Mesendoderm (in vitro differentiated cells): Measurements from ENCODE around the gene MEN1.

Experiments
- DNase-seq: peaks from one replicate; pipeline ENCODE4 v3.0.0; 2013
- H2AK5ac ChIP-seq: 2 replicates; pipeline ENCODE4 v1.6.1; 2013; ENCODE audit warnings: low read length, inconsistent platforms
- H2BK120ac ChIP-seq: 2 replicates; pipeline ENCODE4 v1.6.1; 2013; ENCODE audit warnings: low read depth, mild to moderate bottlenecking, low read length, moderate library complexity, mixed read lengths
- H2BK15ac ChIP-seq: replicated peaks from 2 replicates; pipeline ENCODE4 v1.6.1; 2013; ENCODE audit warnings: low read depth, mild to moderate bottlenecking, moderate library complexity
- H2BK5ac ChIP-seq: 2 replicates; pipeline ENCODE4 v1.6.1; 2013; ENCODE audit warnings: low read length, inconsistent platforms
- H3K18ac ChIP-seq: 2 replicates; pipeline ENCODE4 v1.6.1; 2013; ENCODE audit warnings: mild to moderate bottlenecking, low read length, mixed read lengths
- H3K23ac ChIP-seq: one replicate; pipeline ENCODE4 v1.6.1; 2013; ENCODE audit warnings: low read length
- H3K27ac ChIP-seq: 2 replicates; pipeline ENCODE4 v1.5.1; 2013; ENCODE audit warnings: low read depth, mild to moderate bottlenecking, inconsistent platforms, low read length, moderate library complexity
- H3K27me3 ChIP-seq: 2 replicates; pipeline ENCODE4 v1.6.1; 2013; ENCODE audit warnings: low read length, control low read depth, mild to moderate bottlenecking, inconsistent platforms; ENCODE audit not compliant: insufficient read depth, poor library complexity
- H3K36me3 ChIP-seq: 2 replicates; pipeline ENCODE4 v1.6.1; 2013; ENCODE audit warnings: low read length, inconsistent platforms; ENCODE audit not compliant: control insufficient read depth, insufficient read depth
- H3K4ac ChIP-seq: one replicate; pipeline ENCODE4 v1.6.1; 2013; ENCODE audit warnings: low read depth, mild to moderate bottlenecking, low read length, moderate library complexity
- H3K4me1 ChIP-seq: 2 replicates; pipeline ENCODE4 v1.6.1; 2013; ENCODE audit warnings: low read depth, low read length, inconsistent platforms; ENCODE audit not compliant: control insufficient read depth
- H3K4me2 ChIP-seq: 2 replicates; pipeline ENCODE4 v1.6.1; 2013; ENCODE audit warnings: low read length
- H3K4me3 ChIP-seq: 2 replicates; pipeline ENCODE4 v1.5.1; 2013; ENCODE audit warnings: mild to moderate bottlenecking, low read length
- H3K56ac ChIP-seq: one replicate; pipeline ENCODE4 v1.6.1; 2013; ENCODE audit warnings: low read length
- H3K79me1 ChIP-seq: 2 replicates; pipeline ENCODE4 v1.6.1; 2013; ENCODE audit warnings: low read length, inconsistent platforms
- H3K79me2 ChIP-seq: 2 replicates; pipeline ENCODE4 v1.6.1; 2013; ENCODE audit warnings: mild to moderate bottlenecking, low read length; ENCODE audit not compliant: control insufficient read depth, insufficient read depth
- H3K9ac ChIP-seq: 2 replicates; pipeline ENCODE4 v1.6.1; 2013; ENCODE audit warnings: low read length, inconsistent platforms
- H4K5ac ChIP-seq: one replicate; pipeline ENCODE4 v1.6.1; 2013; ENCODE audit warnings: low read length
- H4K8ac ChIP-seq: one replicate; pipeline ENCODE4 v1.6.1; 2013; ENCODE audit warnings: low read depth, mild to moderate bottlenecking, control low read depth, low read length, moderate library complexity
- WGBS: extraction: QIAGEN DNeasy Blood & Tissue Kit; methylation state at CpG from one replicate; pipeline ENCODE4 v1.1.7; 2013; ENCODE audit warnings: low lambda C conversion rate, missing lambda C conversion rate; ENCODE audit not compliant: insufficient coverage; ENCODE audit errors: extremely low coverage; 5-methylcytosine and 5-hydroxymethylcytosine counted together

MEN1 gene

DNA sequence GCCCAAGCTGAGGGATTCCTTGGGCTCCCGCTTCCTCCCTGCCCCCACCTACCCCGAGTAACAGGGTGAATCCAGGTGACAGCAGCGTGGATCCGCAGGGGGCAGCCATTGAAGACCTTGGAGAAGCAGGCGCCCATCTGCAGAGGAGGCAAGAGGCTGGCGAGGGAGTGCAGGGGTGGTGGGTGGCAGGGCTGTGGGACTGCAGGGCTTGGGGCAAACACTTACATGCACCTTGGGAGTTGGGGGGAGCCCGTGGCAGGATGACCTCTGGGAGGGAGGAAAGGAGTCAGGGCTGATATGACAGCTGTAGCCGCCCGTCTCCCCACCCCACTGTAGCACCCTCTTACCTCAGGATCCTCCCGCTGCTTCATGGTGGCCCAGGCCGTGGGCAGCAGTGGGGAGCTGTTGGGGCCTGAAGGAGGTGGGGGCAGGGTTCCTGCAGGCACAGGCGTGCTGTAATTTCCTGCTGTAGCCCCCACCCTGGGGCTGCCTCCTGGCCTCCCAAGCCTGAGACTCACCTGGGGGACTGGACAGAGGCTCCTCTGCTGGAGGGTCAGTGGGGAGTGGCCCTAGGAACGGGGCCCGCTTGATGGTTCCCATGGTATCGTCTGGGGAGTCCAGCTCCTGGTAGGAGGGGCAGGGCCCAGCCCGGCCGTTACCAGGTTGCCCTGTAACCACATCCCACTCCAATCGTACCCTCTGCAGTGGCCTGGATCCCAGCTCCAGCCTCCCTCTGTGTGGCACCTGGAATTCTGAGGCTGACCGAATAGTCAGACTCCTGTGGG is 13.4 kb downstream of the MEN1 start:
- WGBS: no CpG with 5 or more reads among the region's 19 CpGs
- no peak overlapping the region for H3K18ac ChIP-seq
- no peaks in the 10 kb centered on the region for H3K79me1 ChIP-seq
- no peaks in the 10 kb centered on the region for H3K27me3 ChIP-seq
- H3K23ac ChIP-seq: no peak overlapping the region
- no peak overlapping the region for H4K5ac ChIP-seq
- no peak overlapping the region for H3K9ac ChIP-seq
- no peak overlapping the region for H2BK5ac ChIP-seq
- H3K4me1 ChIP-seq: no peaks in the 10 kb centered on the region
- H2BK15ac ChIP-seq: no peak overlapping the region
- H3K56ac ChIP-seq: no peak overlapping the region
- no peak overlapping the region for H2BK120ac ChIP-seq
- no peak overlapping the region for H3K4me3 ChIP-seq
- no peak for DNase-seq
- H3K36me3 ChIP-seq: no peaks in the 10 kb centered on the region
- H4K8ac ChIP-seq: no peak overlapping the region
- H2AK5ac ChIP-seq: no peak overlapping the region
- H3K27ac ChIP-seq: no peak overlapping the region
- no peak overlapping the region for H3K4ac ChIP-seq
- H3K79me2 ChIP-seq: no peaks in the 10 kb centered on the region
- H3K4me2 ChIP-seq: no peak overlapping the region

DNA sequence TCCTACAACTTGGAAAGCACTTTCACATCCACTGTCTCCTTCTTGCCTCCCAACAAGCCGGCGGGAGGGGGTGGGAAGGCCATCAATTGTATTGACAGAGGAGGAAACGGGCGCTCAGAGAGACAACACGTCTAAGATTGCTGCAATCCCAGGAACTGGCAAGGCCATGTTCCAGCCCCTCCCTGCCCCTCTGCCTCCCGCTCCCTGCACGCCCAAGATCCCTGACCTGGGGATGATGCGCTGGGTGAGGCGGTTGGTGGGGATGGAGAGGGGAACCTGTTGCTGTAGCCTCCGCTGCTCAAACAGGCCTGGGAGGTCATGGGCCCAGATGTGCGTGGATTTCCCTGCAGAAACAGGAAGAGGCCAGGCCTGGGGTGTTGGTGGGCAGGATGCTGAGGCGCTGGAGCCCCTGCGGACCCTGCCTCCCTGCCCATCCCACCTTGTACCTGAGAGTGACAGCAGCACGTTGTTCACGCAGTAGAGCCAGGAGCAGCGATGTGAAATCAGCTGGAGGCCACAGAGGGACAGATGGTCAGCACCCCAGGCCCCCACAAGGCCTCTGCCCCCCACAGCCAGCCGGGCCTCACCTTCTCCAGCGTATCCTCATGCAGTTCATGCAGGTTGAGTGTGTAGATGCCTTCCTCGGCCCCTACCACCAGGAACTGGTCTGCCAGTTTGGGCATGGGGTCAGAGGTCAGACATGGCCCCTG is 14.1 kb downstream of the MEN1 start:
- H4K5ac ChIP-seq: no peak overlapping the region
- no peak for DNase-seq
- H2BK5ac ChIP-seq: no peak overlapping the region
- no peak overlapping the region for H3K4ac ChIP-seq
- H3K23ac ChIP-seq: no peak overlapping the region
- no CpG with 5 or more reads among the region's 19 CpGs for WGBS
- H3K56ac ChIP-seq: no peak overlapping the region
- H3K18ac ChIP-seq: no peak overlapping the region
- H3K36me3 ChIP-seq: no peaks in the 10 kb centered on the region
- no peak overlapping the region for H2BK15ac ChIP-seq
- H3K4me2 ChIP-seq: no peak overlapping the region
- no peak overlapping the region for H3K4me3 ChIP-seq
- no peaks in the 10 kb centered on the region for H3K79me1 ChIP-seq
- no peak overlapping the region for H4K8ac ChIP-seq
- no peak overlapping the region for H2BK120ac ChIP-seq
- no peak overlapping the region for H2AK5ac ChIP-seq
- H3K27ac ChIP-seq: no peak overlapping the region
- no peaks in the 10 kb centered on the region for H3K4me1 ChIP-seq
- H3K27me3 ChIP-seq: no peaks in the 10 kb centered on the region
- no peaks in the 10 kb centered on the region for H3K79me2 ChIP-seq
- no peak overlapping the region for H3K9ac ChIP-seq

DNA sequence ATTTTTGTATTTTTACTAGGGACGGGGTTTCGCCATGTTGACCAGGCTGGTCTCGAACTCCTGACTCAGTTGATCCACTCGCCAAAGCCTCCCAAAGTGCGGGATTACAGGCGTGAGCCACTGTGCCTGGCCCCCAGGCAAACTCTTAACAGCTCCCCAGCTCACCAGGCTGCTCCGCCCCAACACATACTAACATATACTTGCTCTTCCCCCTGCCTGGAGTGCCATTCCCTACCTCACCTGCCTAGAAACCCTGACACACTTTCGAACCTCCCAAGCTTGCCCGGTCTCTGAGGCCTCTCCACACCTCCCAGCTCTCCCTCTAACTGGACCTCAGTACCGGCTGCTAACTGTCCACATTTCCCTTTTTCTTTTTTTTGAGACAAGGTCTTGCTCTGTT is 15.8 kb downstream of the MEN1 start:
- Histone ChIP-seq H2BK15ac (no peak overlapping the region), H3K4ac (no peak overlapping the region), H2BK120ac (no peak overlapping the region), H3K27me3 (no peaks in the 10 kb centered on the region), H3K36me3 (no peaks in the 10 kb centered on the region), H3K27ac (no peak overlapping the region), H3K23ac (no peak overlapping the region), H2AK5ac (no peak overlapping the region), H3K79me2 (no peaks in the 10 kb centered on the region), H3K56ac (no peak overlapping the region), H3K4me2 (no peak overlapping the region), H3K18ac (no peak overlapping the region), H3K4me3 (no peak overlapping the region), H4K8ac (no peak overlapping the region), H3K9ac (no peak overlapping the region), H3K79me1 (no peaks in the 10 kb centered on the region), H3K4me1 (no peaks in the 10 kb centered on the region), H2BK5ac (no peak overlapping the region), H4K5ac (no peak overlapping the region)
- DNase-seq: no peak
- WGBS: no CpG with 5 or more reads among the region's 10 CpGs

DNA sequence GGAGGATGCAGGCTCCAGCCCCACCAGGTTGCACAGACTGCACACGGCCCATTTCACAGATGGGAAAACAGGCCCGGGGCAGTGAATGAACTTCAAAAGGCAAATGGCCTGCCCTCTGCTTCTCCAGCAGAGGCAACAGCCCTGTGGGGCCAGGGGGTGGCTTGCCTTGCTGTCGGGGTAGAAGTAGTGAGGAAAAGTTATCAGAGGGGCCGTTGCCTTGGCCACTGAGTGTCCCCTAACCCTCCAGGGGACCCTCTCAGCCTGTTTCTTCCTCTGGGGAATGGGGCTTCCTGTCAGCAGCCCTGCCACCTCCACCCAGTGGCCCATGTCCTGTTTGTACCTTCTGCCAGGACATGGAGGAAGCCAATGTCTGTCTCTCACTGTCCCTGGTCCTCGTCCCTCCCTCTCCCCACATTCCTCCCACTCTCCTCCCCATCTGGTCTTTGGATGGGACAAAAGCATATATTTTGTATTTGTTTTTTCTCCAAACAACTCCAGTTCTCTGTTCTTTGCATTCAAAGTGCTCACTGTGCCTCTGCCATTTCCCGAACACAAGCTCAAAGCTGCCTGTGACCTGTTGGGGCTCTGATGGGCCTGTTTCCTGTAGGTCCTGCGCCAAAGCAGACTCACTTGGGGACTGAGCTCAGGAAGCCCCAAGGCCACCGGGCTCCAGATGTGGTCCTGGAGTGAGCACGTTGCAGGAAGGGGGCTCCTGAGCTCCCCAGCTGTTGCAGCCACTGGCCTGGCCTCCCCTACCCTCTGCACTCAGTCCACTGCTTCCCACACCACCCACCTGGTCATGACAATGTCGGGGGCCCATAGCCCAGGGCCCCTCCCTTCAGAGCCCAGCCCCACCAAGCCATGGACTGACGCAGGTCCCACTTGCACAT is 16.8 kb downstream of the MEN1 start:
- DNase-seq: no peak
- Histone ChIP-seq H4K5ac (no peak overlapping the region), H3K79me2 (no peaks in the 10 kb centered on the region), H4K8ac (no peak overlapping the region), H2BK15ac (no peak overlapping the region), H2BK120ac (no peak overlapping the region), H3K4me3 (no peak overlapping the region), H3K4me1 (no peaks in the 10 kb centered on the region), H2BK5ac (no peak overlapping the region), H3K36me3 (no peaks in the 10 kb centered on the region), H3K9ac (no peak overlapping the region), H3K18ac (no peak overlapping the region), H3K4ac (no peak overlapping the region), H3K27me3 (no peaks in the 10 kb centered on the region), H3K23ac (no peak overlapping the region), H3K27ac (no peak overlapping the region), H3K4me2 (no peak overlapping the region), H2AK5ac (no peak overlapping the region), H3K56ac (no peak overlapping the region), H3K79me1 (no peaks in the 10 kb centered on the region)
- no CpG with 5 or more reads among the region's 11 CpGs for WGBS

DNA sequence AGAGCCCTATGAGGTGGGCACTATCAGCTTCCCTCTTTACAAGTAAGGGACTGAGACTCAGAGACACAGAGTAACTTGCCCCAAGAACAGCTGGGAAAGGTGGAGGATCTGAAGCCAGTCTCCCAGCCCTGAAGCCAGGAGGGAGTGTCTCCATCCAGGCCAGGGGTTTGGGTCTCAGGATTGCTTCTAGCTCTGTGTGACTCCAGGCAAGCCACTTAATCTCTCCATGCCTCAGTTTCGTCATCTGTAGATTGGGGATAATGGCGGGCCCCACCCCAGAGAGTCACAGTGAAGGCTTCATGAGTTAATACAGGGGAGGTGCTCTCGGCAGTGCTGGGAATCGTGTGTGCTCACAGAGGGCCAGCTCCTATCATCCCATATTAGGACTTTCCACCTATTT is 17.9 kb downstream of the MEN1 start:
- H3K56ac ChIP-seq: no peak overlapping the region

More for the DNA sequence above, 17.9 kb downstream of the MEN1 start:
- no CpG with 5 or more reads among the region's 4 CpGs for WGBS
- Histone ChIP-seq H3K18ac (no peak overlapping the region), H4K5ac (no peak overlapping the region), H3K4me3 (no peak overlapping the region), H3K9ac (no peak overlapping the region), H3K27me3 (no peaks in the 10 kb centered on the region), H2BK5ac (no peak overlapping the region), H3K4ac (no peak overlapping the region), H3K23ac (no peak overlapping the region), H3K79me2 (no peaks in the 10 kb centered on the region), H3K27ac (no peak overlapping the region), H2AK5ac (no peak overlapping the region), H3K79me1 (no peaks in the 10 kb centered on the region), H3K4me1 (no peaks in the 10 kb centered on the region), H2BK15ac (no peak overlapping the region), H3K36me3 (no peaks in the 10 kb centered on the region), H3K4me2 (no peak overlapping the region), H4K8ac (no peak overlapping the region), H2BK120ac (no peak overlapping the region)
- no peak for DNase-seq
